ENCODE data around the gene NHS.

The NHS gene

DNA sequence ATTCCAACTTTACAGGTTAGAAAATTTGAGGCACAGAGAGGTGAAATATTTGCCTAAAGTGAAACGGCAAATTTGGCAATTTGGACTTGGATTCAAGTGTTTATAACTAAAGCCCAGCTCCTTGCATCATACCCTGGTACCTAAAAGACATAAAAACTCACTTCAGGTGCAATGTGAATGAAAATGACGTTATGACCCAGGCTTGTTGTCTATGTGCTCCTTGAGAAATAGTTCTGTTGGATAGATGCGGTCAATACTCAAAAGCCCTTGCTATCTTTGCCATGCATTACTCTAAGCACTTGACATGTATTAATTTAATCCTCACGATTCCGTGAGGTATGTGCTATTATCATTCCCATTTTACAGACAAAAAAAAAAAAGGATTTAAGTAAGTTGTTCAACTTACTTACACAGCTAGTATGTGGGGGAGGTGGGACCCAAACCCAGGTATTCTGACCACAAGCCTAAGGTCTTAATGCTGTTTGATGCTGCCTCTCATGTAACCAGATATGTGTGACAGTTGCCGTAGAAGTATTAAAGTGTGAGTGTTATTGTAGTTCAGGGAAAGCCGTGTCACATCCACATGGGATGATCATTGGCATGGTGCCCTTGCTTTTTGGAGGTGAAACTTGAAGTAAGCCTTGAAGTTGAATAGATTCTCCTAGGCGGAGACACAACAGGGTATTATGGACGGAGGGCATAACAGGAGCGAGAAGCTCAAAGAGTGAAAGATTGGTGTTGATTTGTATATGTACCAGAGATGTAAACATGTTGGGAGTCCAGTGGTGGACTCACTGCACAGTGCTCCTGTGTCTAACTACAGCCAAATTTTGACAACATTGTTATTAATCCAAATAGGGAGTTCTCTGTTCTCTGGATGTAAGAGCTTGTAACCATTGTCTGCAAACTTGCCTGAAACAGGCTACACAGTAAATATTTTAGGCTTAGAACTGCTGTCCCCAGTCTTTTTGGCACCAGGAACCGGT is 365.4 kb downstream of the NHS start:
- no peak for DNase-seq

DNA sequence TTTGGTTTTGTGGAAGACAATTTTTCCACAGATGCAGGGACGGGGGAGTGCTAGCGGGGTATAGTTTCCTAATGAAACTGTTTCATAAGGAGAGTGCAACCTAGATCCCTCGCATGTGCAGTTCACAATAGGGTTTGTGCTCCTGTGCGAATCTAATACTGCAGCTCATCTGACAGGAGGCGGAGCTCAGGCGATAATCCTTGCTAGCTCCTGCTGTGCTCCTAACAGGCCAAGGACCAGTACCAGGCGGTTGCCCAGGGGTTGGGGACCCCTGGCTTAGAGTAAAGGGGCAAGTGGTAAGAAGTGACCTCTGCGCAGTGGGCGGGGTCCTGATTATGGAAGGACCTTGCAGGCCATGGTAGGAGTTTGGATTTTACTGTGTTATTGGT is 366.1 kb downstream of the NHS start:
- no peak for DNase-seq

DNA sequence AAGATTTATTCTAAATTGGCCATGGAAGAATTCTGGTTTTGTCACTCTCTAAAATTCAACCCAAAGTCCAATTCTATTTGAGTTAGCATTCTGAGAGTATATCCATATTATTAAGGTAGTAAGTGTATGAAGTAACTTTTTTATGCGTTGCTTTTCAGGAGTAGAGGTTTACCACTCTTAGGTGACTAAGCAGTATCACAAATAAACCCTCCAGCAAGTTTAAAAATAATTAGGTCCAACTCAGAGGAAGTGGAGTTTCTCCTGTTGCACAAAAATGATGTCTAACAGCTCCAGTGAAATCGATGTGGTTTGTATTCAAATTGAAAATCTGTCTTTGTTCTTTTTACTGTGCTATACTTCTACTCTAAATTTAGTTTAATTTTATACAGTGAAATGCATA is 368.9 kb downstream of the NHS start:
- no peak for DNase-seq

DNA sequence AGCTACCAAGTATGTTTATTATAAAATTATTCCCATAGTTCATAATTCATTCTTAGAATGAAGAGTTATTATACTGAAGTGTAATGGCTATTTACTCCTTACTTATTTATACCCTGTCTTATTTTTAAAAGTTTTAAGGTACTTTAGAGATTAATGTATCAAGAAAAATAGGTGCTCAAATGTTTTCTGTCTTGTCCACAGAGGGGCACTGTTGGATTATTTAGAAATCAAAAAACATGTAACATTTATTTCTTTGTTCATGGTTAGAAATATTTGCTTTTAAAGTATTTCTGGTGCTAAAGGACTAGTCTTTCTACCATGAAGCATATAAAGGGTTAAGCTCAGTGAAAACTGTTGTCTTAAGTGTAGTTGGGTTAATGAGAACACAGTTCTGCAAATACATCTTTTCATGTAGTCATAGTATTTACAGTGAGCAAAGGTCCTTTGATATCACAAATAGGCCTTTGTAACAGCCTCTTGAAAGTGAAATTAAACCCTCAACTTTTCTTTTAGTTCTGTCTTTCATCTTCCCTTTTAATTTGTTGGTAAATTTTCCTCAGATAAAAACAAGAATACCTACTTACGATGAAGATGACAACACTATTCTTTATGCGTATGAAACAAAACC is 370.0 kb downstream of the NHS start:
- DNase-seq, result no peak

GRCh38 chrX:17747692-17748091 is 372.7 kb downstream of the NHS start:
- no peak for DNase-seq

DNA sequence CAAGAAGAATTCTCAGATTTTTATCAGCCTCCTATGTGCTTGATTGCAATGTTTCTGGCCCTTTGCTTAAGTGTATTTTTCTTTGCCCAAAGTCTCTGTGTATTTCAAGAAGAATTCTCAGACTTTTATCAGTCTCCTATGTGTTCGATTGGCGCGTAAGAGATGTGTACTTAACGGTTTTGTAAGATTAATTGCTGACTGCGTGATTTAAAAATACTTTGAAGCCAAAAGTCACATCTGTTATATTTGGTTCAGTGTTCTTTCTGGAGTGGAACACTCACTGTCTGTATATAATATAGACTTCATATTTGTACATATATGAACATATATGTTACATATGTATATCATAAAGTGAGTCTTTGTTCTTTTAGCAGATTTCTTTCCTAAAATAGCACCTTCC is 373.7 kb downstream of the NHS start:
- DNase-seq, result no peak

- DNase-seq, result no peak
Observed at GRCh38 chrX:17750436-17750835, 375.4 kb downstream of the NHS start.

DNA sequence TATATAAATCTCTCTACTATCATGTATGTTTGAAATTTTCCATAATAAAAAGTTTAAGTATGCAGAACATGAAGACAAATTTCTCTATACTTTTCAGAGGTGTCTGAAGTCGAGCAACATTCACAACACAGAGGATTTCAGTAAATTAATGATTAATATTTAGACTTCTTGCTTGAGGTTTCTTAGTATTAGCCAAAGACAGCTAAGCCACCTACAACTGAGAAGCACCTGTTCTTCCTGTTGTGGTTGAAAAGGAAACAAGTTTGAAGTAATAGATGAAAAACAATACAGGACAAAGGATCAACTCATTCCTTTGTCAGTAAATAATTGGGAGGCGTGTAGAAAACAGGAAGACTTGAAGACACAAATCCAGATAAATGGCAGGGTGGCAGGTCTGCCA is 383.4 kb downstream of the NHS start:
- no peak for DNase-seq

DNA sequence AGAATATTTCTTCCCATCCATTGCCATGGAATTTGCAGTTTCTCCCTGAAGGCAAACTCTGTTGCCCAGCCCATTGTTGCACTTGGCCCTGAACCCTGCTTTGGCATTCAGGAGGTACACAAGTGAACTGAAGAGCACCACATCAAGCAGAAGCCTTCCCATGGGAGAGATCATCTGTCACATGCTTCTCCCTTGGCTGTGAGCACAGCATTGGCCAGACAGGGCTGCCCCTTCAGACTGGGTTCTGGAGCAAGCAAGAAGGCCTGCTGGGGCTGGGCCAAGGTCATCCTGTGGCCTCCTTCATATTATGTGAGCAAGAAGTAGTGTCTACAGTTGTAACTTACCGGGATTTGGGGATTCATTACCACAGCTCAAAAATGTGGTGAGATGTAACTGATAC is 385.0 kb downstream of the NHS start:
- no peak for DNase-seq

DNA sequence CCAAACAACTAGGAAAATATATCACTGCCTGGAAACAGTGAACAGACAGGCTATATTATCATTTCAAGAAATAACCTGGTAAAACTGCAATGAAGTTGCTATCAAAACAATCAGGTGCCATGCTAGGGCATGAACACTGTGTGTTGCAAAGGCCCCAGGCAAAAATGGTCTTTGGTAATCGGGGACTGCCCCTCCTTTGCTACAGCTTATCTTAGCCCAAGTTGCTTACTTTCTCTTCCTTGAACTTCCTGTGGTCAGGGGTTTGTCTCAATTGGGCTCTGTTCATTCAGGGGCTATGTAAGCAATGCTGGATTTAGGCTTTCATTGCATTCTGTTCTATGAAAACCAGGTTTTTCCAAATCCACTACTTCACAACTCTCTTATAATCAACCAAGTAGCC is 392.7 kb downstream of the NHS start:
- DNase-seq, result no peak

- DNase-seq, result no peak
Observed at GRCh38 chrX:17768997-17769396, 394.0 kb downstream of the NHS start.

GRCh38 chrX:17769701-17770269 is 394.8 kb downstream of the NHS start:
- DNase-seq, result no peak

GRCh38 chrX:17773221-17773876 is 398.3 kb downstream of the NHS start:
- DNase-seq, result no peak

DNA sequence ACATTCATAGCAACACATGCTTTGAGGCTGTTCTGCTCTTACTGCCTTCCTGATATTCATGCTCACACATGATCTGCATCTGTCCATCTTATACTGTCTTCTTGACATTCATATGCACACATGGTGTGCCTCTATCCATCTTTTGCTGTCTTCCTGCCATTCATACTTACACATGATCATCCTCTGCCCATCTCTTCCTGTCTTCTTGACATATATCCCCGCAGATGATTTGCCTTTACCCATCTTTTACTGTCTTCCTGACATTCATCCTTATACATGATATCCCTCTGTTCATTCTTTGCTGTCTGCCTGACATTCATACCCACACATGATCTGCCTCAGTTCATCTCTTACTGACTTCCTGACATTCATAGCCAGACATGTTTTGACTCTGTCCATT is 399.1 kb downstream of the NHS start:
- DNase-seq, result no peak

DNA sequence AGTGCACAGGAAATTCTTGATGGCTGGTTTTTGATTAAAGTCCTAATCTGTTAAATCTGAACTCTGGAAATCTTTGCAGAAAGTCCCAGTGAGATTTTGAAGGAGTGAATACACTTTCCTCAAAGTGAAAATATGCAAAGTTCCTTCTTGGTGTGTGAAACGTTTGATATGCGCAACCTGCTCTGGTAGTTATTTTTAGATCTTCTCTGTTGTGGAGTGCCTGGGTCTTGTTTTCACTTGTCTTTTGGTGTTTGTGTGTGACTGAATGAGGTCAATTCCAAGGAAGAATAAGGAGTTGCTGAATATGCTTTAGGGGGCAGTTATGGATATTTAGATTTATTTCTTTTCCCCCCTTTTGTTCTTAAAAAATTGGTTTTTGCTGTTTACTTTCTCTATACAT is 404.0 kb downstream of the NHS start:
- DNase-seq, result no peak

DNA sequence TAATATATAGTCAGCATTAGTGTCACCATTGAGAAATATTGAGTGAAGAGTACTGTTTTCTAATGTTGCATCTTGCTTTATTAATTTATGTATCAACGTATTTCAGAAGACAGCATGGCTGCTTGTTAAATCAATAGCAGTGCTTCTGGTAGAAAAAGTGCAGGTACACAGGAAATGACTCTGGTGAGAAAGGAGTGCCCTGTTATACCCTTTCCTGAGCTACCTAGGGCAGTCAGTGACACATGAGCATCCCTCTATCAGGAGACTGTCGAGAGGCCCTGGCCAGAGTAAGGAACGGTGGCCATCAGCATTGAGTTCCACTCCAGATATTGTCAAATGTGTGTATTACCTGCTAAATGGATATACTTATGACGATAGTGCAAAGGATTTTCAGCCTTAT is 404.4 kb downstream of the NHS start:
- DNase-seq, result no peak

All from activated CD4-positive, alpha-beta T cell treated with anti-CD3 and anti-CD28 coated beads, Interleukin-2, amount 50 U/mL, for 16 hours (primary cell).